OCI-LY1 (cell line): ENCODE data around the gene ANKRD33B.

Experiments used
- H2AFZ ChIP-seq: fragments of 200-600 bp; sonication (generic), shearing (Covaris generic); 2 replicates; pipeline ENCODE4 v1.6.0; 2014; ENCODE audit warnings: antibody characterized with exemption, mild to moderate bottlenecking, low read length
- H3F3A ChIP-seq: fragments of 200-600 bp; sonication (generic), shearing (Covaris generic); 2 replicates; pipeline ENCODE4 v1.6.0; 2014; ENCODE audit warnings: mild to moderate bottlenecking, antibody characterized with exemption, low read length, moderate library complexity; ENCODE audit not compliant: insufficient read depth
- H3K27ac ChIP-seq: fragments of 200-600 bp; sonication (generic); 2 replicates; pipeline ENCODE4 v1.5.1; 2014; ENCODE audit warnings: low read length, mixed run types, mild to moderate bottlenecking, low read depth; ENCODE audit not compliant: poor library complexity, severe bottlenecking
- H3K27me3 ChIP-seq: fragments of 200-600 bp; sonication (generic); 2 replicates; pipeline ENCODE4 v1.6.0; 2014; ENCODE audit warnings: antibody characterized with exemption, mild to moderate bottlenecking, low read length, moderate library complexity; ENCODE audit not compliant: insufficient read depth
- H3K36me3 ChIP-seq: fragments of 200-600 bp; sonication (generic); 2 replicates; pipeline ENCODE4 v1.6.1; 2014; ENCODE audit warnings: mild to moderate bottlenecking, antibody characterized with exemption, low read length, moderate library complexity, mixed read lengths; ENCODE audit not compliant: insufficient read depth
- H3K4me1 ChIP-seq: fragments of 200-600 bp; sonication (generic); 2 replicates; pipeline ENCODE4 v1.5.1; 2014; ENCODE audit warnings: mild to moderate bottlenecking, low read length, moderate library complexity; ENCODE audit not compliant: insufficient read depth, severe bottlenecking
- H3K4me2 ChIP-seq: fragments of 200-600 bp; sonication (generic), shearing (Covaris generic); 2 replicates; pipeline ENCODE4 v1.6.1; 2014; ENCODE audit warnings: low read length
- H3K4me3 ChIP-seq: fragments of 200-600 bp; sonication (generic); 2 replicates; pipeline ENCODE4 v1.5.1; 2014; ENCODE audit warnings: low read length, low read depth, mild to moderate bottlenecking, mixed read lengths; ENCODE audit not compliant: poor library complexity, severe bottlenecking
- H3K79me2 ChIP-seq: fragments of 200-600 bp; shearing (Covaris generic); 2 replicates; pipeline ENCODE4 v1.6.1; 2016; ENCODE audit warnings: mixed run types, low read length, mixed read lengths; ENCODE audit not compliant: insufficient read depth
- H3K9ac ChIP-seq: fragments of 200-600 bp; sonication (generic), shearing (Covaris generic); 2 replicates; pipeline ENCODE4 v1.6.1; 2014; ENCODE audit warnings: mild to moderate bottlenecking, low read length, mixed read lengths
- H3K9me2 ChIP-seq: fragments of 200-600 bp; sonication (generic), shearing (Covaris generic); 2 replicates; pipeline ENCODE4 v1.6.1; 2014; ENCODE audit warnings: low read depth, mild to moderate bottlenecking, low read length, mixed read lengths
- H3K9me3 ChIP-seq: fragments of 200-600 bp; shearing (Covaris generic); 2 replicates; pipeline ENCODE4 v1.6.1; 2014; ENCODE audit warnings: low read length, mixed read lengths
- H4K20me1 ChIP-seq: fragments of 200-600 bp; sonication (generic), shearing (Covaris generic); 2 replicates; pipeline ENCODE4 v1.6.0; 2016; ENCODE audit warnings: mild to moderate bottlenecking, low read length; ENCODE audit not compliant: insufficient read depth
- CTCF ChIP-seq: fragments of 200-600 bp; sonication (generic), shearing (Covaris generic); IDR thresholded peaks from 2 replicates; pipeline ENCODE4 v1.5.1; 2017; ENCODE audit warnings: mild to moderate bottlenecking, antibody characterized with exemption, low read length, moderate library complexity, mixed read lengths
- EZH2 ChIP-seq: fragments of 200-600 bp; sonication (generic), shearing (Covaris generic); IDR thresholded peaks from 2 replicates; pipeline ENCODE4 v1.8.0; 2017; ENCODE audit warnings: borderline replicate concordance, mixed run types, mild to moderate bottlenecking, antibody characterized with exemption, low read length, moderate library complexity, mixed read lengths

ANKRD33B gene

GRCh38 chr5:10528827-10529226 is 35.0 kb upstream of the ANKRD33B start:
- Histone ChIP-seq H3K4me2 (no peak overlapping the region), H3K9me3 (no peaks in the 10 kb centered on the region), H3K27me3 (no peaks in the 10 kb centered on the region; the same call in 1 of the 2 replicates), H3K36me3 (no peaks in the 10 kb centered on the region), H4K20me1 (no peaks in the 10 kb centered on the region), H3K9me2 (no peaks in the 10 kb centered on the region), H3F3A (no peaks in the 10 kb centered on the region), H3K4me1 (no peaks in the 10 kb centered on the region), H2AFZ (no peak overlapping the region), H3K4me3 (no peak overlapping the region), H3K79me2 (no peaks in the 10 kb centered on the region), H3K9ac (no peak overlapping the region), H3K27ac (no peak overlapping the region)
- TF ChIP-seq EZH2 (no peak), CTCF (no peak)

- Histone ChIP-seq H3K79me2 (no peaks in the 10 kb centered on the region), H4K20me1 (no peaks in the 10 kb centered on the region), H3K9me3 (no peaks in the 10 kb centered on the region), H3K36me3 (no peaks in the 10 kb centered on the region), H3K4me1 (no peaks in the 10 kb centered on the region), H3K27me3 (no peaks in the 10 kb centered on the region; the same call in 1 of the 2 replicates), H3K4me2 (no peak overlapping the region), H3K27ac (no peak overlapping the region), H3K9ac (no peak overlapping the region), H3K4me3 (no peak overlapping the region), H2AFZ (no peak overlapping the region), H3F3A (no peaks in the 10 kb centered on the region), H3K9me2 (no peaks in the 10 kb centered on the region)
- TF ChIP-seq CTCF (no peak), EZH2 (no peak)
Observed at GRCh38 chr5:10530601-10531320, 33.1 kb upstream of the ANKRD33B start.

GRCh38 chr5:10532421-10532820 is 31.4 kb upstream of the ANKRD33B start:
- Histone ChIP-seq H3K27ac (no peak overlapping the region), H3K36me3 (no peaks in the 10 kb centered on the region), H3K79me2 (no peaks in the 10 kb centered on the region), H3K27me3 (no peaks in the 10 kb centered on the region; the same call in 1 of the 2 replicates), H2AFZ (no peak overlapping the region), H3K4me3 (no peak overlapping the region), H3K9me3 (no peaks in the 10 kb centered on the region), H3K9ac (no peak overlapping the region), H3F3A (no peaks in the 10 kb centered on the region), H3K9me2 (no peaks in the 10 kb centered on the region), H3K4me2 (no peak overlapping the region), H4K20me1 (no peaks in the 10 kb centered on the region), H3K4me1 (no peaks in the 10 kb centered on the region)
- TF ChIP-seq CTCF (no peak), EZH2 (no peak)
